ENCODE results near the gene MGAT3.

DNA sequence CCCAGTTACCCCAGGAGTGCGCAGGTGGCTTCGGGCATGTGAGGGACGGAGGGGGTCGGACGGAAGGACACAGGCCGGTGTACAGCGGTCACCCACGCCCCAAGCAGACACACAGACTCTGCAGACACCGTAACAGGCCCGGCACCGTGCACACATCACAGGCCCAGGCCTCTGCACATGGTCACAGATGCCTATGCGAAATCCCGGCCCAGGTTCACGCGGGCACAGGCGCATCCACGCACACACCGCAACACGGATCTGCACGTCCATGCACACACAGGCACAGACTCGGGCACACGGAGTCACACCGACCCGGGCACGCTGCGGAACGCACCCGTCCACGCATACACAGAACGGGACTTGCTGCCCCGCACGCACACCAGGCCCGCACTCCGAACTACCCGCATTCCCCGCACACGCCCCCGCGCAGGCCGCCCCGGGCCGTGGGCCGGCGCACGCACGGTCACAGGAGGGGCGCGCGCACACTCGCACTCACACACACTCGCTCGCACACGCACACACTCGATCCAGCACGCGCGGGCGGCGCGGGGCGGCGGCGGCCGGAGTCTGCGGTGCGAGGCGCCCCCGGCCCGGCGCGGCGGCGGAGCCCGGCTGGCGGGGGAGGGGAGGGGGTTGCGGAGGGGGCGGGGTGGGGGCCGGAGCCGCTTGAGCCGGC lies at the start of gene MGAT3:
- TF ChIP-seq CTCF (conservative IDR thresholded peaks at IDR 0.05; ENCODE audit: low read length) = no peak
- no peak for TF ChIP-seq EZH2phosphoT487 (IDR thresholded peaks at IDR 0.05; ENCODE audit: borderline replicate concordance, low read depth, low read length)

All from OCI-LY7 (cell line).